WTC11 (cell line): Measurements from ENCODE around the gene CDRT15L2.
"Not testable (repeated sequence)": the region's sequence is repeated elsewhere in the genome, so short reads cannot be mapped to it uniquely, and the experiment has no call there.

Experiments
- NR2C2 ChIP-seq: sonication (generic); formaldehyde crosslinking; IDR thresholded peaks from 2 replicates; pipeline ENCODE4 v1.8.0; 2022; ENCODE audit warnings: mild to moderate bottlenecking, missing genetic modification reagents
- TF ChIP-seq, protein P1 (sequence below): sonication (generic); formaldehyde crosslinking; IDR thresholded peaks from 2 replicates; pipeline ENCODE4 v1.8.1; 2023; ENCODE audit warnings: mild to moderate bottlenecking, missing genetic modification reagents, moderate library complexity
- TF ChIP-seq, protein P2 (sequence below): fragments of 200-600 bp; IDR thresholded peaks from 2 replicates; pipeline ENCODE4 v1.8.0; 2022; ENCODE audit warnings: antibody characterized with exemption

DNA sequence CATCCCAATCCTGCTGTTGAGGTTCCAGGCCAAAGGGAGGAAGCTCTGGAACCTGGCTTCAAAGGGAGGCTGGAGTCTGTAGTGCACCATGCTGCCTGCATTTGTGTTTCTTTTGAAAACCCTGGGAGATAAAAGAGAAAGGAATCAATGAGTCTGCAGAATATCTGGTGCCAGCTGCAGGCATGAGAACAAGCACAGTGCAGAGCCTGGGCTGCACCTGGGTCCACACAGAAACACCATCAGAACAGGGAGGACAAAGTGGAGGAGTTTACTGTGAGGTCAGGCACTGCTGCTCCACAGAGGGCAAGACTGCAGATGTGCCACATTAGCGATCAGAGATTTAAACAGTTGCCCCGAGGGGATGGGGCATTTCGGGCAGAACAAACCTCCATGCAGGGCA is 30.0 kb downstream of the CDRT15L2 start:
- TF ChIP-seq, protein P1, sequence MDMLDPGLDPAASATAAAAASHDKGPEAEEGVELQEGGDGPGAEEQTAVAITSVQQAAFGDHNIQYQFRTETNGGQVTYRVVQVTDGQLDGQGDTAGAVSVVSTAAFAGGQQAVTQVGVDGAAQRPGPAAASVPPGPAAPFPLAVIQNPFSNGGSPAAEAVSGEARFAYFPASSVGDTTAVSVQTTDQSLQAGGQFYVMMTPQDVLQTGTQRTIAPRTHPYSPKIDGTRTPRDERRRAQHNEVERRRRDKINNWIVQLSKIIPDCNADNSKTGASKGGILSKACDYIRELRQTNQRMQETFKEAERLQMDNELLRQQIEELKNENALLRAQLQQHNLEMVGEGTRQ (CRISPR knock-in tag) = not testable (repeated sequence)
- TF ChIP-seq, protein P2, sequence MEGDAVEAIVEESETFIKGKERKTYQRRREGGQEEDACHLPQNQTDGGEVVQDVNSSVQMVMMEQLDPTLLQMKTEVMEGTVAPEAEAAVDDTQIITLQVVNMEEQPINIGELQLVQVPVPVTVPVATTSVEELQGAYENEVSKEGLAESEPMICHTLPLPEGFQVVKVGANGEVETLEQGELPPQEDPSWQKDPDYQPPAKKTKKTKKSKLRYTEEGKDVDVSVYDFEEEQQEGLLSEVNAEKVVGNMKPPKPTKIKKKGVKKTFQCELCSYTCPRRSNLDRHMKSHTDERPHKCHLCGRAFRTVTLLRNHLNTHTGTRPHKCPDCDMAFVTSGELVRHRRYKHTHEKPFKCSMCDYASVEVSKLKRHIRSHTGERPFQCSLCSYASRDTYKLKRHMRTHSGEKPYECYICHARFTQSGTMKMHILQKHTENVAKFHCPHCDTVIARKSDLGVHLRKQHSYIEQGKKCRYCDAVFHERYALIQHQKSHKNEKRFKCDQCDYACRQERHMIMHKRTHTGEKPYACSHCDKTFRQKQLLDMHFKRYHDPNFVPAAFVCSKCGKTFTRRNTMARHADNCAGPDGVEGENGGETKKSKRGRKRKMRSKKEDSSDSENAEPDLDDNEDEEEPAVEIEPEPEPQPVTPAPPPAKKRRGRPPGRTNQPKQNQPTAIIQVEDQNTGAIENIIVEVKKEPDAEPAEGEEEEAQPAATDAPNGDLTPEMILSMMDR = not testable (repeated sequence)
- not testable (repeated sequence) for TF ChIP-seq NR2C2 (CRISPR knock-in tag)
